Activated CD4-positive, alpha-beta memory T cell treated with anti-CD3 and anti-CD28 coated beads, Interleukin-2, amount 10 ng/mL, durations not matched to agents 7 days and 5 days (primary cell): Measurements from ENCODE around the gene RPL12. TPM values are rescaled to one million over a fixed set of nuclear protein-coding genes. Genes with fewer than 3 reads are reported as not detected.
A peak's percentile ranks its signal among the peaks of the same experiment; 100 is the strongest.

ENCODE experiments used
- CTCF ChIA-PET: fragments of 350-600 bp; sonication (Branson Sonifier 250); formaldehyde crosslinking; loops from one replicate; lab custom pipeline; 2021; ENCODE audit warnings: antibody characterized with exemption, inconsistent platforms; lab: Charles Lee
- POLR2A ChIA-PET: fragments of 350-600 bp; sonication (Branson Sonifier 250); formaldehyde crosslinking; loops from one replicate; lab custom pipeline; 2021; ENCODE audit warnings: antibody characterized with exemption; lab: Charles Lee
- DNase-seq: peaks from one replicate; pipeline ENCODE4 v3.0.0-alpha.2; 2020
- H3K27ac Mint-ChIP-seq: one replicate; pipeline ENCODE4 v1.8.0; 2021; ENCODE audit warnings: mild to moderate bottlenecking, mixed read lengths
- H3K27me3 Mint-ChIP-seq: one replicate; pipeline ENCODE4 v1.8.0; 2021; ENCODE audit warnings: mixed read lengths
- H3K36me3 Mint-ChIP-seq: one replicate; pipeline ENCODE4 v1.8.0; 2021; ENCODE audit warnings: low read depth, mixed read lengths
- H3K4me1 Mint-ChIP-seq: one replicate; pipeline ENCODE4 v1.8.0; 2021; ENCODE audit warnings: mixed read lengths
- H3K4me3 Mint-ChIP-seq: one replicate; pipeline ENCODE4 v1.8.0; 2021; ENCODE audit warnings: mild to moderate bottlenecking, mixed read lengths
- H3K9me3 Mint-ChIP-seq: one replicate; pipeline ENCODE4 v1.8.0; 2021; ENCODE audit warnings: mixed read lengths
- total RNA-seq, 2 experiments: library from RNA; stranded (reverse); gene quantifications; one replicate each; pipeline ENCODE4 v1.2.3, GENCODE V29; 2021

The RPL12 gene
- total RNA-seq, 2 experiments from 2014 or later, result 1,379 to 1,395 TPM

GRCh38 chr9:127463382-127463781 is 12.2 kb upstream of the RPL12 start:
- Mint-ChIP-seq H3K27me3 (no peaks in the 10 kb centered on the region), H3K9me3 (no peaks in the 10 kb centered on the region), H3K27ac (no peak overlapping the region), H3K36me3 (peaks cover 31% of the 10 kb centered on the region), H3K4me1 (no peaks in the 10 kb centered on the region), H3K4me3 (no peak overlapping the region)
- DNase-seq, result no peak
- CTCF ChIA-PET, result interaction anchor here (1.2 kb wide), 1 partner anchor 8 kb away, joined by 3 read pairs; no protein-coding TSS in a partner anchor
- POLR2A ChIA-PET, result no interaction called here

GRCh38 chr9:127458921-127459320 is 7.7 kb upstream of the RPL12 start:
- no peaks in the 10 kb centered on the region for H3K27me3 Mint-ChIP-seq
- no peaks in the 10 kb centered on the region for H3K9me3 Mint-ChIP-seq
- ChIA-PET POLR2A (interaction anchor here (4.8 kb wide), 1 partner anchor 8 kb away, joined by 23 read pairs; the partner anchor contains the start of genes LRSAM1 and RPL12), CTCF (interaction anchor here (0.7 kb wide), 1 partner anchor 207 kb away, joined by 3 read pairs; no protein-coding TSS in a partner anchor)
- H3K4me1 Mint-ChIP-seq, result peaks cover 2% of the 10 kb centered on the region
- peaks cover 28% of the 10 kb centered on the region for H3K36me3 Mint-ChIP-seq
- no peak overlapping the region for H3K27ac Mint-ChIP-seq
- no peak overlapping the region for H3K4me3 Mint-ChIP-seq
- no peak for DNase-seq

- ChIA-PET CTCF (interaction anchor here (0.6 kb wide), 1 partner anchor 146 kb away, joined by 3 read pairs; no protein-coding TSS in a partner anchor), POLR2A (no interaction called here)
- no peak overlapping the region for H3K4me3 Mint-ChIP-seq
- no peak overlapping the region for H3K27ac Mint-ChIP-seq
- peaks cover 12% of the 10 kb centered on the region for H3K4me1 Mint-ChIP-seq
- H3K36me3 Mint-ChIP-seq, result peaks cover 25% of the 10 kb centered on the region
- no peaks in the 10 kb centered on the region for H3K27me3 Mint-ChIP-seq
- DNase-seq, result no peak
- no peaks in the 10 kb centered on the region for H3K9me3 Mint-ChIP-seq
Observed at GRCh38 chr9:127457191-127457878, 6.1 kb upstream of the RPL12 start.

GRCh38 chr9:127455324-127455992 is 4.3 kb upstream of the RPL12 start:
- peaks cover 22% of the 10 kb centered on the region for H3K36me3 Mint-ChIP-seq
- H3K4me1 Mint-ChIP-seq, result peaks cover 18% of the 10 kb centered on the region
- H3K9me3 Mint-ChIP-seq, result no peaks in the 10 kb centered on the region
- H3K4me3 Mint-ChIP-seq, result no peak overlapping the region
- H3K27ac Mint-ChIP-seq, result no peak overlapping the region
- ChIA-PET CTCF (interaction anchor here (0.6 to 1.9 kb wide), 20 partner anchors 8 to 511 kb away, joined by 3 to 9 read pairs (median 4); partner anchors contain the start of genes SLC2A8, TOR2A and ZNF79), POLR2A (interaction anchor here (1.1 kb wide), 1 partner anchor 32 kb away, joined by 3 read pairs; the partner anchor contains the start of gene ZNF79)
- DNase-seq, result peak; percentile 51
- H3K27me3 Mint-ChIP-seq, result no peaks in the 10 kb centered on the region

- Mint-ChIP-seq H3K4me1 (peaks cover 44% of the 10 kb centered on the region), H3K27ac (peak overlapping the region; percentile 97), H3K36me3 (peaks cover 50% of the 10 kb centered on the region), H3K4me3 (peak overlapping the region; percentile 84), H3K27me3 (no peaks in the 10 kb centered on the region), H3K9me3 (no peaks in the 10 kb centered on the region)
- CTCF ChIA-PET, result no interaction called here
- DNase-seq, result no peak
- POLR2A ChIA-PET, result interaction anchor here (0.9 to 4.1 kb wide), 6 partner anchors 28 to 282 kb away, joined by 3 to 75 read pairs (median 16); partner anchors contain the start of genes SLC2A8, TOR2A and ZNF79
Observed at GRCh38 chr9:127452691-127453090, 1.5 kb upstream of the RPL12 start.

GRCh38 chr9:127451858-127452656 is 851 bp upstream of the RPL12 start:
- DNase-seq, result peak; percentile 65
- no peaks in the 10 kb centered on the region for H3K27me3 Mint-ChIP-seq
- ChIA-PET CTCF (interaction anchor here (1.0 to 2.1 kb wide), 3 partner anchors 55 to 283 kb away, joined by 4 to 9 read pairs (median 5); partner anchors contain the start of genes SLC2A8 and TOR2A), POLR2A (interaction anchor here (0.5 to 4.1 kb wide), 34 partner anchors 9 to 647 kb away, joined by 3 to 75 read pairs (median 6); partner anchors contain the start of genes CDK9, SLC2A8, TOR2A and ZBTB43)
- H3K4me3 Mint-ChIP-seq, result peak overlapping the region; percentile 84
- peaks cover 48% of the 10 kb centered on the region for H3K4me1 Mint-ChIP-seq
- H3K27ac Mint-ChIP-seq, result peak overlapping the region; percentile 97
- H3K9me3 Mint-ChIP-seq, result no peaks in the 10 kb centered on the region
- H3K36me3 Mint-ChIP-seq, result peaks cover 51% of the 10 kb centered on the region

GRCh38 chr9:127451608-127451857 is 327 bp upstream of the RPL12 start:
- no peaks in the 10 kb centered on the region for H3K27me3 Mint-ChIP-seq
- ChIA-PET CTCF (interaction anchor here (1.0 to 2.1 kb wide), 5 partner anchors 27 to 283 kb away, joined by 4 to 9 read pairs (median 5); partner anchors contain the start of genes SLC2A8, TOR2A and ZNF79), POLR2A (interaction anchor here (0.5 to 4.1 kb wide), 34 partner anchors 9 to 646 kb away, joined by 3 to 75 read pairs (median 6); partner anchors contain the start of genes CDK9, SLC2A8, TOR2A and ZBTB43)
- peaks cover 3% of the 10 kb centered on the region for H3K9me3 Mint-ChIP-seq
- peak overlapping the region; percentile 84 for H3K4me3 Mint-ChIP-seq
- H3K27ac Mint-ChIP-seq, result peak overlapping the region; percentile 97
- DNase-seq, result no peak
- peaks cover 54% of the 10 kb centered on the region for H3K36me3 Mint-ChIP-seq
- H3K4me1 Mint-ChIP-seq, result peaks cover 51% of the 10 kb centered on the region

- H3K36me3 Mint-ChIP-seq, result peaks cover 61% of the 10 kb centered on the region
- ChIA-PET POLR2A (interaction anchor here (0.7 to 4.1 kb wide), 41 partner anchors 9 to 645 kb away, joined by 3 to 75 read pairs (median 5); partner anchors contain the start of genes CDK9, SLC2A8, TOR2A and ZBTB43), CTCF (interaction anchor here (0.9 to 2.1 kb wide), 9 partner anchors 11 to 284 kb away, joined by 3 to 9 read pairs (median 4); partner anchors contain the start of genes SLC2A8, TOR2A and ZNF79)
- H3K4me1 Mint-ChIP-seq, result peaks cover 53% of the 10 kb centered on the region
- no peak for DNase-seq
- H3K27ac Mint-ChIP-seq, result peak overlapping the region; percentile 97
- H3K27me3 Mint-ChIP-seq, result no peaks in the 10 kb centered on the region
- H3K9me3 Mint-ChIP-seq, result peaks cover 14% of the 10 kb centered on the region
- H3K4me3 Mint-ChIP-seq, result peak overlapping the region; percentile 84
Observed at GRCh38 chr9:127450243-127450760, 904 bp downstream of the RPL12 start.

GRCh38 chr9:127449332-127449966 is 1.8 kb downstream of the RPL12 start:
- no peak for DNase-seq
- H3K27ac Mint-ChIP-seq, result peak overlapping the region; percentile 97
- H3K27me3 Mint-ChIP-seq, result no peaks in the 10 kb centered on the region
- peaks cover 22% of the 10 kb centered on the region for H3K9me3 Mint-ChIP-seq
- CTCF ChIA-PET, result interaction anchor here (0.9 to 2.1 kb wide), 7 partner anchors 11 to 285 kb away, joined by 3 to 9 read pairs (median 5); partner anchors contain the start of genes SLC2A8, TOR2A and ZNF79
- H3K4me3 Mint-ChIP-seq, result peak overlapping the region; percentile 84
- H3K4me1 Mint-ChIP-seq, result peaks cover 51% of the 10 kb centered on the region
- peaks cover 69% of the 10 kb centered on the region for H3K36me3 Mint-ChIP-seq
- POLR2A ChIA-PET, result interaction anchor here (0.7 to 4.1 kb wide), 17 partner anchors 8 to 644 kb away, joined by 3 to 75 read pairs (median 12); partner anchors contain the start of genes SLC2A8, ZBTB43 and ZNF79

- Mint-ChIP-seq H3K27me3 (no peaks in the 10 kb centered on the region), H3K4me1 (peaks cover 47% of the 10 kb centered on the region), H3K4me3 (peak overlapping the region; percentile 84), H3K36me3 (peaks cover 79% of the 10 kb centered on the region), H3K9me3 (peaks cover 29% of the 10 kb centered on the region), H3K27ac (peak overlapping the region; percentile 63)
- POLR2A ChIA-PET, result interaction anchor here (0.7 to 2.9 kb wide), 6 partner anchors 11 to 139 kb away, joined by 3 to 13 read pairs (median 3); partner anchors contain the start of gene ZNF79
- no peak for DNase-seq
- CTCF ChIA-PET, result no interaction called here
Observed at GRCh38 chr9:127448112-127448805, 2.9 kb downstream of the RPL12 start.
